Mesenchymal stem cell (in vitro differentiated cells and primary cell): ENCODE data around the gene GNAZ. TPM values are rescaled to one million over a fixed set of nuclear protein-coding genes. Genes with fewer than 3 reads are reported as not detected.

Experiments
- DNase-seq: peaks from one replicate; pipeline ENCODE4 v3.0.0-alpha.2; 2013
- H2AFZ ChIP-seq: one replicate; pipeline ENCODE4 v1.6.1; 2013; ENCODE audit warnings: low read depth, mild to moderate bottlenecking, control low read depth, inconsistent platforms, low read length, moderate library complexity
- H2AK5ac ChIP-seq: 2 replicates; pipeline ENCODE4 v1.6.1; 2013; ENCODE audit warnings: low read length, moderate library complexity, mild to moderate bottlenecking, inconsistent platforms; ENCODE audit not compliant: severe bottlenecking
- H2BK120ac ChIP-seq: one replicate; pipeline ENCODE4 v1.6.1; 2013; ENCODE audit warnings: low read depth, mild to moderate bottlenecking, inconsistent platforms, low read length, moderate library complexity
- H2BK12ac ChIP-seq, 2 experiments: one replicate each; pipeline ENCODE4 v1.6.1; 2013; ENCODE audit warnings: inconsistent platforms in 2 of 2, low read length in 2 of 2, mild to moderate bottlenecking in 2 of 2, moderate library complexity in 2 of 2, control low read depth in 1 of 2
- H2BK15ac ChIP-seq: one replicate; pipeline ENCODE4 v1.6.1; 2013; ENCODE audit warnings: mild to moderate bottlenecking, low read depth, inconsistent platforms; ENCODE audit not compliant: poor library complexity, severe bottlenecking
- H2BK5ac ChIP-seq: 2 replicates; pipeline ENCODE4 v1.6.1; 2013; ENCODE audit warnings: low read depth, mild to moderate bottlenecking, low read length, control low read depth, inconsistent platforms; ENCODE audit not compliant: poor library complexity, severe bottlenecking
- H3K14ac ChIP-seq, 2 experiments: one replicate each; pipeline ENCODE4 v1.6.1; 2013; ENCODE audit warnings: inconsistent platforms in 2 of 2, low read length in 2 of 2, control low read depth in 1 of 2, mild to moderate bottlenecking in 1 of 2, moderate library complexity in 1 of 2
- H3K18ac ChIP-seq, 2 experiments: one replicate each; pipeline ENCODE4 v1.6.1; 2013; ENCODE audit warnings: inconsistent platforms in 2 of 2, low read length in 2 of 2, control low read depth in 1 of 2, low read depth in 1 of 2, mild to moderate bottlenecking in 1 of 2
- H3K23ac ChIP-seq, 2 experiments: one replicate each; pipeline ENCODE4 v1.6.1; 2013; ENCODE audit warnings: inconsistent platforms in 2 of 2, low read length in 2 of 2, mild to moderate bottlenecking in 2 of 2, moderate library complexity in 2 of 2, control low read depth in 1 of 2
- H3K27ac ChIP-seq: 2 replicates; pipeline ENCODE4 v1.5.1; 2013; ENCODE audit warnings: mild to moderate bottlenecking, moderate library complexity, low read length, control low read depth, inconsistent platforms; ENCODE audit not compliant: poor library complexity, severe bottlenecking
- H3K27me3 ChIP-seq, 2 experiments: 2 replicates each; pipeline versions ENCODE4 v1.6.1 to v1.7.0; 2013; ENCODE audit warnings: low read length in 2 of 2, mild to moderate bottlenecking in 2 of 2, moderate library complexity in 2 of 2, control low read depth in 1 of 2, inconsistent platforms in 1 of 2; ENCODE audit not compliant: control insufficient read depth in 1 of 2, insufficient read depth in 1 of 2
- H3K36me3 ChIP-seq, 2 experiments: 2 replicates each; pipeline versions ENCODE4 v1.6.1 to v1.7.0; 2013; ENCODE audit warnings: low read length in 2 of 2, control low read depth in 1 of 2, inconsistent platforms in 1 of 2, low read depth in 1 of 2, mild to moderate bottlenecking in 1 of 2; ENCODE audit not compliant: insufficient read depth in 2 of 2, control insufficient read depth in 1 of 2
- H3K4ac ChIP-seq, 2 experiments: one replicate each; pipeline ENCODE4 v1.6.1; 2013; ENCODE audit warnings: inconsistent platforms in 2 of 2, low read length in 2 of 2, mild to moderate bottlenecking in 2 of 2, moderate library complexity in 2 of 2, control low read depth in 1 of 2, low read depth in 1 of 2
- H3K4me1 ChIP-seq: 2 replicates; pipeline ENCODE4 v1.6.1; 2013; ENCODE audit warnings: low read depth, low read length, control low read depth; ENCODE audit not compliant: control insufficient read depth, insufficient read depth
- H3K4me2 ChIP-seq: 2 replicates; pipeline ENCODE4 v1.6.1; 2013; ENCODE audit warnings: low read length, mild to moderate bottlenecking, inconsistent platforms; ENCODE audit not compliant: poor library complexity, severe bottlenecking
- H3K4me3 ChIP-seq, 2 experiments: 2 replicates each; pipeline versions ENCODE4 v1.5.1 to v1.7.0; 2013; ENCODE audit warnings: low read length in 2 of 2, mild to moderate bottlenecking in 2 of 2, control low read depth in 1 of 2, low read depth in 1 of 2; ENCODE audit not compliant: insufficient read depth in 1 of 2
- H3K79me1 ChIP-seq: replicated peaks from 2 replicates; pipeline ENCODE4 v1.6.1; 2013; ENCODE audit warnings: mild to moderate bottlenecking, control low read depth, low read length, inconsistent platforms; ENCODE audit not compliant: poor library complexity, severe bottlenecking
- H3K9ac ChIP-seq: 2 replicates; pipeline ENCODE4 v1.7.0; 2013; ENCODE audit warnings: mild to moderate bottlenecking, low read length, moderate library complexity
- H3K9me3 ChIP-seq: 2 replicates; pipeline ENCODE4 v1.7.0; 2013; ENCODE audit warnings: mild to moderate bottlenecking, low read length; ENCODE audit not compliant: control insufficient read depth
- H4K8ac ChIP-seq: one replicate; pipeline ENCODE4 v1.6.1; 2013; ENCODE audit warnings: inconsistent platforms, mild to moderate bottlenecking, low read length, moderate library complexity
- H4K91ac ChIP-seq: one replicate; pipeline ENCODE4 v1.6.1; 2013; ENCODE audit warnings: mild to moderate bottlenecking, low read length, inconsistent platforms
- WGBS: methylation state at CpG from one replicate; pipeline ENCODE4 v1.1.7; 2013; ENCODE audit warnings: mixed read lengths; 5-methylcytosine and 5-hydroxymethylcytosine counted together
- small RNA-seq: library from polyadenylated mRNA; stranded (forward); fragments of <200 nt; extraction: miRNeasy Mini kit (QIAGEN cat#:217004); gene quantifications from one replicate; pipeline ENCODE3, GENCODE V24; 2013; ENCODE audit warnings: low read depth

Gene GNAZ

DNA sequence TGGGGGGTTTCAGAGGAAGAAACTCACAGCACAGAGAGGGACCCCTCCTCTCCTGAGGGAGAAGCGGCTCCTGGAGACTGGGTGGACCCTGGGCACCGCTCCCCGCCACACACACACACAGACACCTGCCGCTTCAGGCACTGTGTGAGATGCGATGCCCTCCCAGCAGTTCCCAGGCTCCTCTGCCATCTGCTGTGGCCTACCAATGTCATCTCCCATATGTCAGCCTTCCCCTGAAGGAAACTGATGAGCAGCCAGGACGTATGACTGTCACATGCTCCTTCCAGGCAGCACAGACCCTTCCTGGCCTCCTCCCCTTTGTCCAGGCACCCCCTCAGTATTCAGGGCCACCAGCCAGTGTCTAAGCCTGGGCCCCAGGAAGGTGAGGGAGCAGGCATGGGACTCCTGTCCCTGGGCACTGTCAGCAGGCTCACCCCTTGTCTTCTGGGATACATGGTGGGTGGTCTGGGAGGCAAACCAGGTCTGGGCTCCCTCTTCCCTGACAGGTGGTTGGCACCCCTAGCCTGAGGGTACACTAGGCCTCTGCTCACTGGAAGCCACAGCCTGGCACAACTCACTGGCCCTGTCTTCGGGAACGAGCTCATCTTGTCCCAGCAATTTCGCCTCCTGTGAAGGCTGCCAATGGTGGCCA, 98.2 kb downstream of the GNAZ start:
- H3K4me3 ChIP-seq = no peak overlapping the region
- no peak overlapping the region for H2AK5ac ChIP-seq
- H3K23ac ChIP-seq = no peak overlapping the region
- no peaks in the 10 kb centered on the region for H3K36me3 ChIP-seq
- no peak overlapping the region for H3K14ac ChIP-seq
- peaks cover 13 to 20% of the 10 kb centered on the region in 2 experiments for H3K27me3 ChIP-seq
- no peak overlapping the region for H3K4ac ChIP-seq
- no peak overlapping the region for H3K27ac ChIP-seq
- no peaks in the 10 kb centered on the region for H3K79me1 ChIP-seq
- WGBS = 83% methylated on average over 9 of the region's 9 CpGs
- H2BK5ac ChIP-seq = no peak overlapping the region
- no peak overlapping the region for H2BK120ac ChIP-seq
- H3K9ac ChIP-seq = no peak overlapping the region
- no peak for DNase-seq
- H3K18ac ChIP-seq = no peak overlapping the region
- no peaks in the 10 kb centered on the region for H3K9me3 ChIP-seq
- H2BK12ac ChIP-seq = no peak overlapping the region
- H4K8ac ChIP-seq = no peak overlapping the region
- no peak overlapping the region for H2BK15ac ChIP-seq
- no peak overlapping the region for H2AFZ ChIP-seq
- H3K4me2 ChIP-seq = no peak overlapping the region
- H4K91ac ChIP-seq = no peak overlapping the region
- no peaks in the 10 kb centered on the region for H3K4me1 ChIP-seq

DNA sequence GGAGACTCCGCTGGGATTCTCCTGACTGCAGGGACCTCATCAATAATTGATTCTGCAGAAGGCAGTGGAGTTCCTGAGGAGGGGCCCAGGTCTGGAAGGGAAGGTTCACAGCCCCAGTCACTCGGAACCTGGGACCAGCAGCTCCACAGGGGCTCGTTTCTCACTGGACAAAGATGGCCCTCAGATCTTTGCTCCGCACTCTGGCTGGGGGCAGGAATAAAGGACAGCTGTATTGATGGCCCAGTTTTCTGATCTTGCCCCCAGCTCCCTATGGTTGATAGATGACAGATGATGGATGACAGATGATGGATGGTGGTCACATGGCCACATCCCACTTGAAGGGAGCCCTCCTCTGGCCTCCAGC, 98.7 kb downstream of the GNAZ start:
- no peaks in the 10 kb centered on the region for H3K4me1 ChIP-seq
- H4K91ac ChIP-seq = no peak overlapping the region
- WGBS = 86% methylated on average over 4 of the region's 4 CpGs
- no peak overlapping the region for H2BK15ac ChIP-seq
- no peak overlapping the region for H2AFZ ChIP-seq
- H3K79me1 ChIP-seq = no peaks in the 10 kb centered on the region
- H2AK5ac ChIP-seq = no peak overlapping the region
- H3K4me2 ChIP-seq = no peak overlapping the region
- no peak overlapping the region for H3K4ac ChIP-seq
- H3K9ac ChIP-seq = no peak overlapping the region
- no peak overlapping the region for H3K14ac ChIP-seq
- H2BK12ac ChIP-seq = no peak overlapping the region
- no peak overlapping the region for H2BK120ac ChIP-seq
- no peak overlapping the region for H3K27ac ChIP-seq
- no peak overlapping the region for H4K8ac ChIP-seq
- no peak overlapping the region for H2BK5ac ChIP-seq
- no peak for DNase-seq
- H3K9me3 ChIP-seq = no peaks in the 10 kb centered on the region
- no peaks in the 10 kb centered on the region for H3K36me3 ChIP-seq
- H3K27me3 ChIP-seq = peaks cover 13 to 20% of the 10 kb centered on the region in 2 experiments
- H3K23ac ChIP-seq = no peak overlapping the region
- H3K4me3 ChIP-seq = no peak overlapping the region
- H3K18ac ChIP-seq = no peak overlapping the region

Small RNA genes lying within 50 kb of the gene (small RNA-seq; reads per million reads assigned to genes)
- gene RF00017 = not detected
- not detected for gene RF00066
